Stimulated activated CD4-positive, alpha-beta T cell treated with anti-CD3 and anti-CD28 coated beads, Interleukin-15, amount 100 ng/mL, for 1 hour (primary cell): Measurements from ENCODE around the gene TOM1L1.
"Not testable (repeated sequence)": the region's sequence is repeated elsewhere in the genome, so short reads cannot be mapped to it uniquely, and the experiment has no call there.

ENCODE experiments used
- DNase-seq, 2 donors: peaks; one replicate each; pipeline ENCODE4 v3.0.0-alpha.2; 2020; ENCODE audit warnings: low read depth in 1 of 2, low spot score in 1 of 2

TOM1L1 gene, protein sequence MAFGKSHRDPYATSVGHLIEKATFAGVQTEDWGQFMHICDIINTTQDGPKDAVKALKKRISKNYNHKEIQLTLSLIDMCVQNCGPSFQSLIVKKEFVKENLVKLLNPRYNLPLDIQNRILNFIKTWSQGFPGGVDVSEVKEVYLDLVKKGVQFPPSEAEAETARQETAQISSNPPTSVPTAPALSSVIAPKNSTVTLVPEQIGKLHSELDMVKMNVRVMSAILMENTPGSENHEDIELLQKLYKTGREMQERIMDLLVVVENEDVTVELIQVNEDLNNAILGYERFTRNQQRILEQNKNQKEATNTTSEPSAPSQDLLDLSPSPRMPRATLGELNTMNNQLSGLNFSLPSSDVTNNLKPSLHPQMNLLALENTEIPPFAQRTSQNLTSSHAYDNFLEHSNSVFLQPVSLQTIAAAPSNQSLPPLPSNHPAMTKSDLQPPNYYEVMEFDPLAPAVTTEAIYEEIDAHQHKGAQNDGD

DNA sequence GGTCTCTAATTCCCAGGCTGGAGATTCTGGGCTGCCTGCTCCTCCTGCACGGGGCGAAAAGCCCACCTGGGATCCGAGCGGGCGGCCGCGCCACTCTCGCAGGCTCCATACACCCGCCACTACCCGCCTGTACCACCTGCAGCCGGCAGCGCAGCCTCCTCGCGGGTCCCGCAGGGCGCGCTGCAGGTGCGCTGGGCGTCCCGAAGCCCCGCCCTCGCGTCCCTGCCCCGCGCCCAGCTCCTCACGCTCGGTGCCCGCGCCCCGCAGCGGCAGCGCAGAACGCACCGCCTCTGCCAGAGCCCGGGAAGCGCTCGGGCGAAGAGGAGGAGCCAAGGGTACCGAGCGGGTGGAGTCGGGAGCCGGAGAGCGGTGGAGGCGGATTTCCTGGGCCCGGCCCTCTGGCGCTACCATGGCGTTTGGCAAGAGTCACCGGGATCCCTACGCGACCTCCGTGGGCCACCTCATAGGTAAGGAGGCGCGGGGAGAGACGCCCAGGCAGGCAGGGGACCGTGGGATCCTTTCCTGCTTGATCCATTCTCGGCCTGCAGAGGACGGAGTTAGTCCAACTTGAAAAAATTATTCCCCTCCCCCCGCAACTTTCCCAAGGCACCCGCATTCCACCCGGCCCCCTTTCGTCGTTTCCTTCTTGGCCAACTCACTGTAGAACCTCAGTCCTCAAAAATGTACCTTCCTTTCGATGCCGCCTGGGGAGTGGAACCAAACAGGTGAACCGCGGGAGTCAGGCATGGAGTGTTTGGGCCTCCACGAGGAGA lies at the start of gene TOM1L1:
TOM1L1 (plus strand) TSS at position 396 of the 773 bp plus-strand sequence; CDS start at position 410, 14 bp downstream.
- no peak for DNase-seq

DNA sequence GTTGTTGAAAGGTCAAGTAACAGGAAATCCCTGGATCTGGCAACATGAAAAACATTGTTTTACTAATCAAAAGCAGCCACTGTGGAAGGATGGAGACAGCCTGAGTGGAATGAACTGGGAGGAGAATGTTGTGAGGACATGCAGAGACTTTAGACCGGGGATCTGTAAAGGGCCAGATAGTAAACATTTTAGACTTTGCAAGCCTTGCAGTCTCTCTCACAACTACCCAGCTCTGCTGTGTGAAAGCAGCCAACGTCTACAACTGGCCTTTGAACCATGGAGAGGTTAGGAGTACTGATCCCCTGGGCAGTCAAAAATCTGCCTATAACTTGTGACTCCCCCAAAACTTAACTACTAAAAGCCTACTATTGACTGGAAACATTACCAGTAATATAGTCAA lies 41.5 kb upstream of the TOM1L1 start:
- no peak for DNase-seq

DNA sequence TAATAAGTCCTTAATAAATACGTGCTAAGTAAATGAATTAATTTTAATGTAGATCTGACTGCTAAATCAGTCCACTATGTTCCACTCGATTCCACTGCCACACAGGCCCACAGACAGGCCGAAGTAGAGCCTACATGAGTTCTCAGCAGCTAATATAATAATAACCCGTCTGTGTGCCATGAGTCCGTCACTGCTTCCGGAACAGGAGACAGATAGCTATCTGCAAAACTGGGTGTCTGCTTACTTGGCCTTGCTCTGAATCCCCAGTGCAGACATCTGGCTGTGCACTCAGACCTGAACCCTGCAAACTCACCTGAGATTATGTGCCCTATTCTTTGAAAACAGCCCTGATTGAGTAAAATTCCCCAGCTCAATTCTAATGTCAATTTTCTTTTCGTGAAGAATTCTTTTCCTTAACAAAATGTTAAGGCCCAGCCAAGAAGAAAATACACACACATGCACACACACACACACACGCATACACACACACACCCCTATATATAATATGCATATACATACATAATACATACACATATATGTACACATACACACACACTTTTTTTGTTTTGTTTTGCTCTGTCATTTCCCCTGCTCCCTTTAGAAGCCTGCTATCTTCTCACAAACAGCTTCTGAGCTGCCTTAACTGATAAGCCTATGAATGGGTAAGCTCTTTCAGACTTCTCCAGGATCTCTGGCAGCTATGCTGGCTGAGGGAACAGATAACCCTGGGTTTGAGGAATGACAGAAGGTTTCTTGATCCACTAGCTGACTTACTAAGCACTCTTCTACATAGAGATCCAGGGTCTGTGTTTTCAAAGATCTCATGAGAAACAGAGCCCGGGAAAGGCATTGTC lies 39.8 kb upstream of the TOM1L1 start:
- DNase-seq, result no peak

DNA sequence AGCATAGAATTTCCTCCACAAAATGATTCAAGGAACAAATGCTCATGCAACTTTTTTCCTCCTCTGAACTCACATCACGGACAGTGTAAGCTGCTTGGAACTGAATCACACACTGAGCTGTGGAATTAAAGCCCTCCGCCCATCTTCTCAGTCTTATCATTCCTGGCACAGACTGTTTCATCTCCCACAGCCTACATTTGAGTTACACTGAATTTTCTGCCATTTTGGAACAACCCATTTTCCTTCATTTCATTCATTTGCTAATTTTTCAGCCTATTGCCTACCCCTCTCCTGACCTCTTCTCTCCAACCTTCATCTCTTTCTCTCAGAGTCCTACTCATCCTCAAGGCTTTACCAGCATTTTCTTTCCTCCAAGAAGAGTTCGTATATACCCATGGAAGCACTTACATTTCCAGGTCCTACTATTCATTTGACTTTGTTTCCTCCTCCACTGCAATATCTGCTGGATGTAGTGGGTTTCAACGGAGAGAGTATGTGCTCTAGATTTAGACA lies 39.1 kb upstream of the TOM1L1 start:
- DNase-seq, result no peak

DNA sequence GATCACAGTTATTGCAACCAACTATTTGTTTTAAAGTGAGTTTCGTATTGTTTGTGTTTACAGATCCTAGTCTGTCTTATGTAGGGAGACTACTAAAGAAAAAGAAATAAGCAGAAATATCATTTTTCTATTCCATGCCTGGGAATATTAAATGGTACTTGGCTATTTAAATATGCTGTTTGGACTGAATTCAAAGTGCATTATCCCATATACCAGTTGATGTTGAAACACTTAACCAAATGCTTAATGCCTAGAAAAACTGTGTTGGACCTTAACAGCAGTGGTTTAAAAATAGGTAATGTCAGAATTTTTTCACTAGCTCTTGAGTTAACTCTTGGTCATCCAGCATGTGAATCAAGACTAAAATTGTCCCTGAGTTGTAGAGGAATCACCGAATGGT lies 37.5 kb upstream of the TOM1L1 start:
- DNase-seq, result no peak

DNA sequence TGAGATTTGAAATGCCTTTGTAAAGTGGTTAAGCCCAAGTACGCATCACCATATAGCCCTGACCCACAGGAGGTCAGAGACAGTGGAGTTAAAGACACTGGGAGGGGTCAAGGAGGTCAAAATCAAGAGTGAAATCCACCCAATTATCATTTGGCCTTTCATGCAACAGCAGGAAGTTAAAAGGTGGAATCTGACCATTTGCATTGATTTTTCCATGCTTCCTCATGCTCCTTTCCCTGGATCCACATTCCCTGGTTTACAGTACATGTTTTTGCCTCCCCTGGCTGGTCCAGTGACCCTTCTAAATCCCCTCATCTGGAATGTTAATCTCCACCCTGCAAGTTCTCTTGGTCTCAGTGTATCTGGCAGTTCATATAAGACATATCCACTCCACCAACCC lies 36.6 kb upstream of the TOM1L1 start:
- no peak for DNase-seq

DNA sequence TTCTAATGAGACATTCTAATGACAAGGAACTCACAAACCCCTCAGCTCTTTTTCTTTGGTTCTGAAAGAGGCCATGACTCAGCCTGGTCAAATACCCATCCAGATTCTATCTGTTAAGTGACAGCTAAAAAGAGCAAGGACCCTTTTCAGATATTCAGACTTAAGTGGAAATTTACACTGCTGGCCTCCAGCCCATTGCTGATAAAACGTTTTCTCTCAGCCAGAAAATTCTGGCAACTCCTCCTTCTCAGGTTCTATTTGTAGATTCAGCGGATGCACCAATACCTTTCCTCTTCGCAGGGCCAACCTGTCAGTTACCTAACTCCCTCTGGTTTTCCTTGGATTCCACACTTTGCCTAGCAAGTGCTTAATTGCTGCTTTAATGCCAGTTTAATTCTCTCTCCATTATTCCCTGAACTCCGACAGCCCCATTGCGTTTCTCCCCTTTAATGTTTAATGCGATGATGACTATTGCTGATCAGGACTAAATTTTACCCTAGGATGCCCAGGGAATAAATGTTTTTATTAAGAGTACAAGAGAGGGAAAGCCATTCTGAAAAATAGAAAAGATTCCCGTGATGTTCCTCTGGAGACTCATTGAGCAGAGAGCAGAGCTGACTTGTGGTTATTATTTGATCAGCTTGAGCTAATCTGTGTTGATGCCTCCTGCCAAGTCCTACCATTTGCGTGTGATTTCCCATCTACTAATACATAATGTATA lies 35.9 kb upstream of the TOM1L1 start:
- DNase-seq, result no peak

DNA sequence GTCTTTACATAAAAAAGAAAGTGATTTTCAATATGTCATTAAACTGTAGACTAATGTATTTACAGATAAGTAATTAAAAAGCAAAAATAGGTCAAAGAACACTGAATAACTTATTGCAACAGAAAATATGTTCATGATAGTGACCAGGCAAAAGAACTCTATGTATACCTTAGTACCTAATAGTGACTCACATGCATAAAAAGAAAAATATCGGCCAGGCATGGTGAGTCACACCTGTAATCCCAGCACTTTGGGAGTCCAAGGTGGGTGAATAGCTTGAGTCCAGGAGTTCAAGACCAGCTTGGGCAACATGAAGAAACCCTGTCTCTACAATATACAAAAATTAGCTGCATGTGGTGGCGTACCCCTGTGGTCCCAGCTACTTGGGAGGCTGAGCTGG lies 33.0 kb upstream of the TOM1L1 start:
- no peak for DNase-seq

DNA sequence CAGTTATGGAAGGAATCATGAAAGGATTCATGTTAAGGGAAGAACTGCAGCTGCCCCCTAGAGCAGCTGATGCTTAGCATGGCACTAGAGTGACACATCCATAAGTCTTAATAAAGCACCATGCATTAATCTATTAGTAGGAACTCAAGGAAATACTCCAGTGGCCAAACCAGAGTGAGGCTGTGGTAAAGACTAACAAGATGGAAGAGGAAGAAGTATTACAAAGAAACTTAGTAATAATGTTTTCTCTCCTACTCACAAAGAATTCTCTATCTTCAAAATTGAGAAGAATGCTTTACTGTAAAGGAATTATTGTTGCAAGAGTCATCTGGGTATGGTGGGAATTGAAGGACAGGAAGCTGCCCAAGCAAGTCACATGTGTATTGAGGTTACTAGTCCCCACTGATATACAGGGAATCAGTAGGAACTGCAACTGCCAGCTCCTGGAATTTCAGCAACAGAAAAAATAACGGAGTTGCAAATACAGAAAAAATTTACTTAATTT lies 29.9 kb upstream of the TOM1L1 start:
- no peak for DNase-seq

DNA sequence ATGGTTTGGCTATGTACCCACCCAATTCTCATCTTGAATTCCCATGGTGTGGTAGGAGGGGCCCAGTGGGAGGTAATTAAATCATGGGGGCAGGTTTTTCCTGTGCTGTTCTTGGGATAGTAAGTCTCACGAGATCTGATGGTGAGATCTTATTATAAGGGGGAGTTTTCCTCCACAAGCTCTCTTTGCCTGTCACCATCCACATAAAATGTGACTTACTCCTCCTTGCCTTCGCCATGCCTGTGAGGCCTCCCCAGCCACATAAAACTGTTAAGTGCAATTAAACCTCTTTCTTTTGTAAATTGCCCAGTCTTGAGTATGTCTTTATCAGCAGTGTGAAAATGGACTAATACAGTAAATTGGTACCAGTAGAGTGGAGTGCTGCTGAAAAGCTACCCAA lies 24.7 kb upstream of the TOM1L1 start:
- not testable (repeated sequence) for DNase-seq

DNA sequence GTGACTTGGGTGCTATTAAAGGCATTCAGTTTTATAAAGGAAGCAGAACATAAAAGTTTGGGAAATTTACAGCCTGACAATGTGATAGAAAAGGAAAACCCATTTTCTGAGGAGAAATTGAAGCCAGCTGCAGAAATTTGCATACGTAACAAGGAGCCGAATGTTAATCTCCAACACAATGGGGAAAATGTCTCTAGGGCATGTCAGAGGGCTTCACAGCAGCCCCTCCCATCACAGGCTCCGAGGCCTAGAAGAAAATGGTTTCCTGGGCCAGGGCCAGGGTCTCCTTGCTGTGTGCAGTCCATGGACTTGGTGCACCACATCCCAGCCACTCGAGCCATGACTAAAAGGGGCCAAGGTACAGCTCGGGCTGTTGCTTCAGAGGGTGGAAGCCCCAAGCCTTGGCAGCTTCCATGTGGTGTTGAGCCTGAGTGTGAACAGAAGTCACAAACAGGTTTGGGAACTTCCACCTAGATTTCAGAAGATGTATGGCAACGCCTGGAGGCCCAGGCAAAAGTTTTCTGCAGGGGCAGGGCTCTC lies 23.9 kb upstream of the TOM1L1 start:
- no peak for DNase-seq

DNA sequence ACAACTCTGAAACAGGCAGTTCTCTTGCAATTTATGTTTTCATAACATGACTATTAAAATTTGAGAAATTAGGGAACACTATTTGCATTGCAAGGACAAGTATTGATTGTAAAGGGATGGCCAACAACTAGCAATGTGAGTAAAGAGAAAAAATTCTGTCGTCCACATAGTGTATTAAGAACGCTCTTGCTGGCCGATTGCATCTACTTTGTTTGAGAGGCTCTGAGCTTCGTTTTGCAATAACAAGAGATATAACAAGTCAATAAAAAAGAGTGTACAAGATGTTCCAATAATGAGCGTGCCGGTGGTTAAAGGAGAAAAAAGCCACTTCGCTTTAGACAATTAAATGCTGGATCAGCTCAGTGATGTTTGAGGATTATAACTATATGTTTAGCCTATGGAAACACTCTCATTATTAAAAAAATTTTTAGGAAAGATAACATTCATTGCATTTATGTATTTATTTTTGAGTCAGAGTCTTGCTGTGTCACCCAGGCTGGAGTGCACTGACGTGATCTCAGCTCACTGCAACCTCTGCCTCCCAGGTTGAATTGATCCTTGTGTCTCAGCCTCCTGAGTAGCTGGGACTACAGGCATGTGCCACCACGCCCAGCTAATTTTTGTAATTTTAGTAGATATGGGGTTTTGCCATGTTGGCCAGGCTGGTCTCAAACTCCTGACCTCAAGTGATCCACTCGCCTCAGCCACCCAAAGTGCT lies 19.2 kb upstream of the TOM1L1 start:
- DNase-seq, result no peak

DNA sequence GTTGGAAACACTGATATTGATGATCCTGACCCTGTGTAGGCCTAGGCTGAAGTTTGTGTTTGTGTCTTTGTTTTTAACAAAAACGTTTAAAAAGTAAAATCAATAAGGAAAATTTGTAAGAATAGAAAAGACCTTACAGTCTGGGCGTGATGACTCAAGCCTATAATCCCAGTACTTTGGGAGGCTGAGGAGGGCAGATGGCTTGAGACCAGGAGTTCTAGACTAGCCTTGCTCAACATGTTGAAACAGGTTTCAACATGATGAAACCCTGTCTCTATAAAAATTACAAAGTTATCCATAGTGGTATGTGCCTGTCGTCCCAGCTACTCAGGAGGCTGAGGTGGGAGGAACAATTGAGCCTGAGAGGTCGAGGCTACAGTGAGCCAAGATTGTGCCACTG lies 18.3 kb upstream of the TOM1L1 start:
- no peak for DNase-seq

DNA sequence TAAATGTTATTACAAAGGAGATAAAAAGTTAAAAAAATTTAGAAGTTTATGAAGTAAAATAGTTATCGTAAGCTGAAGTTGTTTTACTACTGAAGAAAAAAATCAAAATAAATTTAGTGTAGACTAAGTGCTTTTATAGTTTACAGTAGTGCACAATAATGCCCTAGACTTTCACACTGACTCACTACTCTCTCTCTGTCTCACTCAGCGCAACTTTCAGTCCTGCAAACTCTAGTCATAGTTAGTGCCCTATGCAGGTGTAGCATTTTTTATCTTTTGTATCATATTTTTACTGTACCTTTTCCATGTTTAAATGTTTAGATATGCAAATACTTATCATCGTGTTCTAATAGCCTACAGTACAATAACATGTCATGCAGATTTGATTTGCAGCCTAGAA lies 17.7 kb upstream of the TOM1L1 start:
- no peak for DNase-seq

DNA sequence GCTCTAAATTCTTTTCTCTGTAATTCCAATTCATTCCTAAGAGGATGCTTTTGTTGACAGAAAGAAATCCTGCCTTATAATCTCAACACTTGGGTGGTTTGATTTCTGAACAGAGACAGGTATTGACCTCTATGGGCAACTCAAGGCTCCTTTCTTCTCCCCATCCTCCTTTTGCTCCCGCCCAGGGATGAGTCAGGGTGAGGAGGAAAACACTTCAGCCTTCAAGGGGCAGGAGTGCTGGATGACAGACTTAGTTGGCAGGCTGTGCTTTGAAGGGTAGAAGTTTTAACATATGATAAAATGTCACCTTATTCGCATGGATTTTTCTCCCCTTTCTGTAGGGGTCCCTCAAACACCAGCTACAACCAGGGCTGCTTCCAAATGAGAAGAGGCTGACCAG lies 16.7 kb upstream of the TOM1L1 start:
- no peak for DNase-seq

DNA sequence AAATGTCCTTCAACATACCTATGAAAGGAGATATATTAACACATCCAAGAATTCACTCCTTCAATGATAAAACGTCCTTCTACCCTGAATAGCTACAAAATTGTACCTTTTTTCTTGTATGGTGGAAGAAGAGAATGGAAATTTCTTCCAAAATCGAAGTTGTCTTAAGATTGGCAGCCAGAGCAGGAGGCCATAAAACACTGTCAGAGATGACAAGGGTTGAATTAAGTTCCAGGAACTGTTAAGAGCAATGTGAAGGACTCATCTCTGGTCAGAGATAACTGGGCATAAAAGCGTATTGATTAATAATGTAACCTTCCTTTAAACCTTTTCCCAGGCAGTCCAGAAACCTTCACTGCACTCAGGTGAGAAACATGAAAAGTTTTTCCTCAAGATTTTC lies 12.9 kb upstream of the TOM1L1 start:
- no peak for DNase-seq

DNA sequence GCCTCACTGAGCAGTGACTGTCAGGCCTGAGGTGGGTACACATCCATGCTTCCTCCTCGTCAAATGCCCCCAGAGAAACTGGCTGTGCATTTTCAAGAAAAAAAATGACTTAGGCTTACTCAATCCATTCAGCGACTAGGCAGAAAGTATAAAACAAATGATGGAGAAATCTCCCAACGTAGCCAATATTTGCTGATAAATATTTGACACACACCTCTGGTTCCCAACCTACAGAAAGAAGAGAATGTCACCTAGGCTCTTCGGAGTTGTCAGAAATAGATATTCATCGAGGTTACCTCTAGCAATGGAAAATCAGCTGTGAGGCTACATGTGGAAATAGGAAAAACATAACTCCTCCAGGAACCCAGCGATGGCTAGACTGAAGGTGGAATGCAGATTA lies 12.4 kb upstream of the TOM1L1 start:
- no peak for DNase-seq

DNA sequence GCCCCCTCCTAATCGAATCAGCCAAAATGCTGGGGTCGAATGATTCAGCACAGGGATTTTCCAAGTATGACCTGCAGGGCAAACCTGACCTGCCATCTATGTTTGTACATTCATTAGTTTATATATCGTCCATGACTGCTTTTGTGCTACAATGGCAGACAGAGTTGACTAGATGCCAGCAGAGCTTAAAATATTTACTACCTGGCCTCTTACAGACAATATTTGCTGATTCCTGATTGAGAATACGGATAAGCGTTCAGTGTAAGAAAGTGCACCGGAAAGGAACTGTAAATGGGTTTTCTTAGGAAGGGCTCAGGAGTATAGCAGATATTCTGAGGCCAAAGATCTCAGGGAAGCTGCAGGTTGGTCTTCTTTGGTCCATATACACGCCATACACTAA lies 11.7 kb upstream of the TOM1L1 start:
- no peak for DNase-seq

DNA sequence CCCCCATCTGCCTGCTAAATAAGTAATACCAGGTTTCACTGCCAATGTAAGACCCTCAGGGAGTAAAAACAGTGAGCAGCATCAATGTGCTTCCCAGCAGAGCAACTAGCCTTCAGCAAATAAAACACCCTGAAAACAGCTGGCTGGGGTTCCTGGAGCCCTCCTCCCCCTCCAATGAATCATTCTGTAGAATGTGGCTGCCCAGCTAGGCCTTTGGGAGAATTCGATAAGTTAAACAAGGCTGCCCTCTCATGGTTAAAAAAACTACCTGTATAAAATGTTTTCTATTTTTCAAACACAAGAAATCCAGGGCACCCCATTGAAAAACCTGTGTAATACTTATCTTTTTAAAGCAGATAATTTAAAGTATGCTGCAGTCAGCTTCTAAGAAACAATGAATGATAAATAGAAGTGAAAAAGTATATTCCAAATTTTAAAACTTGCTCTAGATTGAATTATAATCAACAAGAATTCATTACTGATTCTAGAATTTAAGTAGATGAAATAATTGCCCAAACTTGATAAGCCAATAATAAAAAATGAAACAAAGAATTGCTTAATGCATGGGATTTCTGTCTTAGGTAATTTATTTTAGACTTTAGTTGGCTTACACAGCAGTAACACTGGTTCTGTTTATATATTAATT lies 9.4 kb upstream of the TOM1L1 start:
- DNase-seq, result no peak
